Activated naive CD8-positive, alpha-beta T cell treated with anti-CD3 and anti-CD28 coated beads for 36 hours (primary cell): Measurements from ENCODE around the gene ZNF784. TPM values are rescaled to one million over a fixed set of nuclear protein-coding genes. Genes with fewer than 3 reads are reported as not detected.
"Not testable (repeated sequence)": the region's sequence is repeated elsewhere in the genome, so short reads cannot be mapped to it uniquely, and the experiment has no call there.

ENCODE experiments used
- DNase-seq: peaks from one replicate; pipeline ENCODE4 v3.0.0; 2021
- H3K27ac Mint-ChIP-seq: one replicate; pipeline ENCODE4 v1.8.0; 2022; ENCODE audit warnings: mild to moderate bottlenecking, moderate library complexity, mixed read lengths
- H3K27me3 Mint-ChIP-seq: one replicate; pipeline ENCODE4 v1.8.0; 2022; ENCODE audit warnings: mild to moderate bottlenecking, mixed read lengths
- H3K36me3 Mint-ChIP-seq: one replicate; pipeline ENCODE4 v1.8.0; 2021; ENCODE audit warnings: mild to moderate bottlenecking, mixed read lengths
- H3K4me1 Mint-ChIP-seq: one replicate; pipeline ENCODE4 v1.8.0; 2021; ENCODE audit warnings: mixed read lengths
- H3K4me3 Mint-ChIP-seq: one replicate; pipeline ENCODE4 v1.8.0; 2022; ENCODE audit warnings: mild to moderate bottlenecking, moderate library complexity, mixed read lengths
- H3K9me3 Mint-ChIP-seq: one replicate; pipeline ENCODE4 v1.8.0; 2022; ENCODE audit warnings: mixed read lengths
- total RNA-seq, 2 experiments: library from RNA; stranded (reverse); gene quantifications; one replicate each; pipeline ENCODE4 v1.2.3, GENCODE V29; 2021

ZNF784 gene
- total RNA-seq, 2 experiments from 2014 or later: 3.7 to 3.9 TPM

DNA sequence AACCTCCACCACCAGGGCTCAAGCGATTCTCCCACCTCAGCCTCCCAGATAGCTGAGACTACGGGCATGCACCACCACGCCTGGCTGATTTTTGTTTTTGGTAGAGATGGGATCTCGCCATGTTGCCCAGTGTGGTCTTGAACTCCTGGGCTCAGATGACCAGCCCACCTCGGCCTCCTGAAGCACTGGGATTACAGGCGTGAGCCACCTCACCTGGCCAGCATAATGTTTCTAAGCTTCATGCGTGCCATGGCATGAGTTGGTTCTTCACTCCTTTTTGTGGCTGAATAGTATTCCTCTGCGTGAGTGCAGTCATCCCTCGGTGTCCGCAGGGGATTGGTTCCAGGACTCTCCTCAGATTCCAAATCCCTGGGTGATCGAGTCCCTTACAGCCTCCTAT is 39.5 kb downstream of the ZNF784 start:
- H3K27ac Mint-ChIP-seq: no peak overlapping the region
- H3K4me3 Mint-ChIP-seq: no peak overlapping the region
- H3K9me3 Mint-ChIP-seq: no peaks in the 10 kb centered on the region
- H3K27me3 Mint-ChIP-seq: no peaks in the 10 kb centered on the region
- peaks cover 28% of the 10 kb centered on the region for H3K4me1 Mint-ChIP-seq
- DNase-seq: no peak
- peaks cover 2% of the 10 kb centered on the region for H3K36me3 Mint-ChIP-seq

DNA sequence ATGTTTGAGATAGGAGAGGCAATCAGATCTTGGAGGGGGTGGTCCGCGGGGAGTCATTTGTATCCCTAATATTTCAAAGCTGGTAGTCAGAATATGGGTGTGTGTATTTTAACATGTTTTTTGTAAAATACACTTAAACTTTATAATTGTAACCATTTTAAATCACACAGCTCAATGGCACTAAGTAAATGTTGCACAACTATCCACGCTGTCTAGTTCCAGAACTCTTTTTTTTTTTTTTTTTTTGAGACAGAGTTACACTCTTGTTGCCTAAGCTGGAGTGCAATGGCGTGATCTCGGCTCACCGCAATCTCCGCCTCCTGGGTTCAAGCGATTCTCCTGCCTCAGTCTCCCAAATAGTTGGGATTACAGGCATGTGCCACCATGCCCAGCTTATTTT is 40.5 kb downstream of the ZNF784 start:
- peaks cover 32% of the 10 kb centered on the region for H3K4me1 Mint-ChIP-seq
- H3K4me3 Mint-ChIP-seq, H3K36me3 Mint-ChIP-seq, H3K27me3 Mint-ChIP-seq, H3K27ac Mint-ChIP-seq, DNase-seq, H3K9me3 Mint-ChIP-seq: not testable (repeated sequence)

DNA sequence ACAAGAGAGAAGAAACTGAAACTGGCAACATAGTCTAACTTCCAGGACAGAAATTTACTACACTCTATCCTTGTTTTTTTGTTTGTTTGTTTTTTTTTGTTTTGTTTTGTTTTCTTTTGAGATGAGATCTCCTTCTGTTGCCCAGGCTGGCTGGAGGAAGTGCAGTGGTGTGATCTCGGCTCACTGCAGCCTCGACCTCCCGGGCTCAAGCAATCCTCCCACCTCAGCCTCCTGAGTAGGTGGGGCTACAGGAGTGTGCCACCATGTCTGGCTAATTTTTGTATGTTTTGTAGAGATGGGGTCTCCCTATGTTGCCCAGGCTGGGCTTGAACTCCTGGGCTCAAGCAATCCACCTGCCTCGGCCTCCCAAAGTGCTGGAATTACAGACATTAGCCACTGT is 42.1 kb downstream of the ZNF784 start:
- H3K27ac Mint-ChIP-seq, H3K4me3 Mint-ChIP-seq, H3K27me3 Mint-ChIP-seq, H3K9me3 Mint-ChIP-seq, DNase-seq: not testable (repeated sequence)
- Mint-ChIP-seq H3K36me3 (peaks cover 11% of the 10 kb centered on the region), H3K4me1 (peaks cover 30% of the 10 kb centered on the region)

DNA sequence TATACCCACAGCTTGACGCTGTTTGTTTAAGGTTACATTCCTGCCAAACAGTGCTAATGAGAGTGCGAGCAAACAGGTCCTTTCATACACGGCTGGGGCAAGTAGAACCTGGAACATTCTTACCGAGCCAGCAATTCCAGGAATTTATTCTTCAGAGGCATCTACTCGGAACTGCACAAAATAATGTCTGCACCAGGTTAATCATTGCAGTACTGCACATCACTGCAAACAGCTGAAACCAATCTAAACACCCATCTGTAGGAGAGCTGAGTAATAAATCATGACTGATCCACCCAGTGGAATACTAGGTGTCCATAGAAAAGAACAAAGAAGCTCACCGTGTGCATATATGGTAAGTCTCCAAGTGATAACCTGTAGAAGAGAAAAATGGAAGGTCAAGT is 42.5 kb downstream of the ZNF784 start:
- no peaks in the 10 kb centered on the region for H3K9me3 Mint-ChIP-seq
- no peak overlapping the region for H3K27ac Mint-ChIP-seq
- H3K27me3 Mint-ChIP-seq: no peaks in the 10 kb centered on the region

DNA sequence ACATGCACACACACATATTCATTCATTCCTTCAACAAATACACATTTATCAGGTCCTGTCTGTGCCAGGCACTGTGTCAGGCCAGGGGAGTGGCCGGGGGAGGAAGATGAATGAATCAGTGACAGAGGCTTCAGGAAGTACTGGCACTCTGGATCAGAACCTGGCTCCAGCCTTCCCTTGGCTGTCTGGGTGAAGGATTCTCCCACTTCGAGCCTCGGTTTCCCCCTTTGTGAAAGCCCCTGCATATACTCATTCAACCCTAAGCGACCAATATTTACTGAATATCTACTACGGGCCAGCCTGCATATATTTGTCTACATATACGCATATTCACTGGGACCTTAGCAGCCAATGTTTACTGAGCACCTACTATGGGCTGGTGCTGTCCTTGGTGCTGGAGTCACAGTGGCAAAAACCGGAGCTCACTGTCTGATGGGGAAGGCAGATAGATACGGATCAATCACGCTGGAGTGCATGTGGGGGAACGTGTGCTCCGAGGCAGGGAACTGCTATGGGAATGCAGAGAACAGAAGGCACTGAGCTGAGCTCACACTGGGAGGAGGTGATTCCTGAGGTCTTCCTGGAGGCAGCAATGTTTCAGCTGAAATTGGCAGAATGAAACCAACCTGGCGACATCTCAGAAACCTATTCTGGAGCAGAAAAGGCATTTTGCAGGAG is 43.1 kb downstream of the ZNF784 start:
- Mint-ChIP-seq H3K27ac (peak overlapping the region; percentile 68), H3K36me3 (peaks cover 18% of the 10 kb centered on the region), H3K4me3 (peak overlapping the region; percentile 84), H3K27me3 (no peaks in the 10 kb centered on the region), H3K9me3 (no peaks in the 10 kb centered on the region), H3K4me1 (peaks cover 26% of the 10 kb centered on the region)
- no peak for DNase-seq

More for the DNA sequence above, 42.5 kb downstream of the ZNF784 start:
- Mint-ChIP-seq H3K4me3 (peak overlapping the region; percentile 84), H3K4me1 (peaks cover 26% of the 10 kb centered on the region), H3K36me3 (peaks cover 16% of the 10 kb centered on the region)
- DNase-seq: no peak

DNA sequence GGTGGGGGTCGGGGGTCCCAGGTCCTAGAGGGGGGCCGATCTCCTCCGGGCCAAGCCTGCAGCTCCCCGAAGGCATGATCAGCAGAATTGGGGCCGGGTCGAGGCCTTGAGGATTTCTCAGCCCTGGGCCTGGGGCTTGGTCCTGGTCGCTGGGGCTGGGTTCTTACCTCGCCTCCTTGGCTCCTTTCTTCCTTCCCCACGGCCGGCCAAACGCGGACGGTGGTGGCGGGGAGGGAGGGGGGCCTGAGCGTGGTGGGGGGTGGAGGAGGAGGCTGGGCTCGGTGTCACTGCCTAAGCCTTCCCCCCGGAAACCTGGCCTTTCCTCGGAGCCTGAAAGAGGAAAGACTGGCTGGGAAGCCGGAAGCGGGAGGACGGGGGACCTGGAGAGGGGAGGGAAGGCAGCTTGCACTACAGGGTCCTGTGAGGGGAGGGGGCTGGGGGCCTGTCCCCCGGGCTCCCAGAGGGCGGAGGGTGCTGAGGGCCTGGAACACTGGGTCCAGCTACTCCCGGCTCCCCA is 43.7 kb downstream of the ZNF784 start, which contains the start of gene ZNF579:
TSS of gene ZNF579 (minus strand) at position 221 of the 517 bp plus-strand sequence. CDS start 1,209 bp downstream, outside the sequence.
- DNase-seq: peak; percentile 83
- peaks cover 21% of the 10 kb centered on the region for H3K4me1 Mint-ChIP-seq
- H3K27ac Mint-ChIP-seq: peak within 1 kb of the TSS; percentile 72
- peaks cover 20% of the 10 kb centered on the region for H3K36me3 Mint-ChIP-seq
- H3K9me3 Mint-ChIP-seq: no peaks in the 10 kb centered on the region
- H3K4me3 Mint-ChIP-seq: peak within 1 kb of the TSS; percentile 84
- H3K27me3 Mint-ChIP-seq: no peaks in the 10 kb centered on the region

DNA sequence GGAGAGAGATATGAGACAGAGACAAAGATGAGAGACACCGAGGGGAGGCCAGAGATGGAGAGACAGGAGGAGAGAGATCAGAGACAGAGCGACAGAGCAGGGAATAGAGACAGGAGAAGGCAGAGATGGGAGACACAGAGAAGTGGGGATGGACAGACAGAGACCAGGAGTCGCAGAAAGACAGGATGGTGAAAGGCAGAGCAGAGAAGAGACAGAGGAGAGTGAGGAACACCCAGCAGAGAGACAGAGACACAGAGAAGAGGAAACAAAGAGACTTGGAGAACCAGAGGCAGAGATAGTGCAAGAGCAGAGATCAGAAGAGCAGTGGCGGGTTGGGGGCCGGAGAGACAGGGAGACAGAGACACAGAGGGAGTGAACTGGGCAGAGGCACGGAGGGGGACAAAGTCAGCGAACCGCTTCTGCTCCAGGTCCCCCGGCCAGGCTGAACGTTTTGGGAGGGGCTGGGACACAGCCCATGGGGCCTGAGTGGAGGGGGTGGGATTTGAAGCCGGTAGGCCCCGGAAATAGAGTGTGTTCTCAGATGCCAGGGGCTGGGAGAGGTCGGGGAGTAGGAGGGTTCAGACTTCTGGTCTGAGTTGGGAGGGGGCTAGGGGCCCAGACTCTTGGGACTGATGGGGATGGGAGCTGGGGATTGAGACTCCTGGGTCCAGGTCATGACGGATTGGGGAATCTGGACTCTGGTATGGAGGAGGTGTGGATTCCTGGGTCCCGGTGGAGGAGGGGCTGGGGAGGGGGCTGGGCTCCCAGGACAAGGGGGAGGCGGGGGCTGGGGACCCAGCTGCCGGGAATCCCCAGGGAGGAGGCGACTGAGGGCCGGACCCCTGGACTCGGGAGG is 44.4 kb downstream of the ZNF784 start:
- H3K4me3 Mint-ChIP-seq: peak overlapping the region; percentile 84
- H3K36me3 Mint-ChIP-seq: peaks cover 20% of the 10 kb centered on the region
- H3K9me3 Mint-ChIP-seq: no peaks in the 10 kb centered on the region
- DNase-seq: no peak
- H3K4me1 Mint-ChIP-seq: peaks cover 16% of the 10 kb centered on the region
- H3K27ac Mint-ChIP-seq: peak overlapping the region; percentile 72
- H3K27me3 Mint-ChIP-seq: no peaks in the 10 kb centered on the region

DNA sequence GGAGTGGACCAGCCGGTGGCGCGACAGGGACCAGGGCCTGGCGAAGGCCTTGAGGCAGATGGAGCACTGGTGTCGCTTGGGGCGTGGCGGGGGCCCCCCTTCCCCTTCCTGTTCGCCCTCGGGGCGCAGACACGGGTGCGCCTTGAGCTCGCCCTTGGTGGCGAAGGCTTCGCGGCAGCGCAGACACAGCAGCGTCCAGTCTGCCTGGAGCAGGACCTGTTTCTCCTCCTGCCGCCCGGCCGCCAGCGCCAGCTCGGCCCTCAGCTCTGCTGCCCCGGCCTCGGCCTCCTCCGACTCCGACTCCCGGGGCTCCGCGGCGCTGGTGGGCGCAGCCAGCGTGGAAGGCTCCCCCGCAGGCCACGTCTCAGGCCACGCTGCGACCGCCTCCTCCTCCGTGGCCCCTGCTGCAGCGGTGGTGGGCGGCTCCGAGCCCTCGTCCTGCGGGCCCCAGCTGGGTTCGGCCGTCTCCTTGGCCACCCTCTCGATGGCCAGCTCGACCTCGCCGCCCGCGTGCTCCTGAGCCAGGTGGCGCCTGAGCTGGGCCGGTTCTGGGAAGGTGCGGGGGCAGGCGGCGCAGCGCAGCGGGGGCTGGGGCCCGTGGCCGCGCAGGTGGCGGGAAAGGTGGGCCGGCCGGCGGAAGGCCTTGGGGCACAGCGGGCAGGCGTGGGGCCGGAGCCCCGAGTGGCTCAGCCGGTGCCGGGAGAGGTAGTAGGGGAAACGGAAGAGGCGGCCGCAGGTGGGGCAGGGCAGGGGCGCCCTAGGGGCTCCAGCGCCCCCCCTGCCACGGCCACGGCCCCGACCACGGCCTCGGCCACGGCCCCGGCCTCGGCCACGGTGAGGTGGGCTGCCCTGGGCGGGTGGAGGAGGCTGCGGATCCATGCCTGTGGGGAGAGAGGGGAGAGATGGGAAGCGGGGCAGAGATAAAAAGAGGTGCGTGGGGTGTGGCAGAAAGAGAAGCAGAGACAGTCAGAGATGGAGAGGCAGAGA is 45.3 kb downstream of the ZNF784 start:
- Mint-ChIP-seq H3K27ac (no peak overlapping the region), H3K4me3 (peak overlapping the region; percentile 84), H3K36me3 (peaks cover 20% of the 10 kb centered on the region), H3K4me1 (peaks cover 16% of the 10 kb centered on the region), H3K27me3 (no peaks in the 10 kb centered on the region), H3K9me3 (no peaks in the 10 kb centered on the region)
- no peak for DNase-seq

DNA sequence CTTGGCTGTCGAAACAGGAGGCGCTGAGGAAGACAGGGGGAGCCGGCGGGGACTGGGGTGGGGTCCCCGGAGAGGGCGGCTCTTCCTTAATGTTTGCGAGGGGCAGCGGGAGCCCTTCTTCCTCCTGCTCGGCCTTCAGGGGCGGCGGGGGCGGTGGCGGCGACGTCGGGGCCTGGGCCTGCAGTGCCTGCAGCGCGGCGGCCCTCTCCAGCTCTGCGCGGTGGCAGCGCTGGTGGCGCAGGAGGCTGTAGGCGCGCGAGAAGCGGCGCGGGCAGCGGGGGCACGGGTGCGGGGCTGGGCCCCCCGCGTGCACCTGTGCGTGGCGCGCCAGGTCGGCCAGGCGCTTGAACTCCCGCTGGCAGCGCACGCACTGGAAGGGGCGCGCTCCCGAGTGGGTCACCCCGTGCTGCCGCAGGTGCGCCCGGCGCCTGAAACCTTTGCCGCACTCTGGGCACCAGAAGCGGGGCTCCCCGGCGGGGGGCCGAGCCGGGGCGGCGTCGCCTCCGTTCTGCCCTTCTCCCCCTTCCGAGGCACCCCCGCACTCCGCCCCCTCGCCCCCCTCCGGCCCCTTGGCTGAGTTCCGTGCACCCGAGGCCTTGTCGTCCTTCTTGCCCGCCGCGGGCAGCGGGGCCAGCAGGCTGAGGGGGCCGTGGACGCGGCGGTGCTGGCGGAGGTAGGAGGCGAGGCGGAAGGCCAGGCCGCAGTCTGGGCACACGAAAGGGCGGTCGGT is 46.2 kb downstream of the ZNF784 start:
- no peak overlapping the region for H3K4me3 Mint-ChIP-seq
- peaks cover 16% of the 10 kb centered on the region for H3K4me1 Mint-ChIP-seq
- no peak for DNase-seq
- no peaks in the 10 kb centered on the region for H3K9me3 Mint-ChIP-seq
- peaks cover 20% of the 10 kb centered on the region for H3K36me3 Mint-ChIP-seq
- no peak overlapping the region for H3K27ac Mint-ChIP-seq
- no peaks in the 10 kb centered on the region for H3K27me3 Mint-ChIP-seq

DNA sequence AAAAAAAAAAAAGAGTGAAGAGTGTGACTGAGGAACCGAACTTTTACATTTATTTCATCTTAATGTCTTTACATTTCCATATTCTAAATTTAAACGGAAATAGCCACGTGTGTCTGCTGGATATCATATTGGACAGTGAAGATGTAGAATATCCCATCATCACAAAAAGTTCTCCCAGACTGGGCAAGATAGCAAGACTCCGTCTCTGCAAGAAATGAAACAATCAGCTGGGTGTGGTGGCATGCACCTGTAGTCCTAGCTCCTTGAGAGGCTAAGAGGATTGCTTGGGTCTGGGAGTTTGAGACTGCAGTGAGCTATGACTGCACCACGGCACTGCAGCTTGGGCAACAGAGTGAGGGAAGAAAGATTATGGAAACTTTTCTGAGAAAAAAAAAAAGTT is 47.6 kb downstream of the ZNF784 start:
- no peak for DNase-seq
- no peaks in the 10 kb centered on the region for H3K9me3 Mint-ChIP-seq
- no peak overlapping the region for H3K27ac Mint-ChIP-seq
- H3K36me3 Mint-ChIP-seq: peaks cover 20% of the 10 kb centered on the region
- H3K27me3 Mint-ChIP-seq: no peaks in the 10 kb centered on the region
- H3K4me3 Mint-ChIP-seq: no peak overlapping the region
- peaks cover 13% of the 10 kb centered on the region for H3K4me1 Mint-ChIP-seq

DNA sequence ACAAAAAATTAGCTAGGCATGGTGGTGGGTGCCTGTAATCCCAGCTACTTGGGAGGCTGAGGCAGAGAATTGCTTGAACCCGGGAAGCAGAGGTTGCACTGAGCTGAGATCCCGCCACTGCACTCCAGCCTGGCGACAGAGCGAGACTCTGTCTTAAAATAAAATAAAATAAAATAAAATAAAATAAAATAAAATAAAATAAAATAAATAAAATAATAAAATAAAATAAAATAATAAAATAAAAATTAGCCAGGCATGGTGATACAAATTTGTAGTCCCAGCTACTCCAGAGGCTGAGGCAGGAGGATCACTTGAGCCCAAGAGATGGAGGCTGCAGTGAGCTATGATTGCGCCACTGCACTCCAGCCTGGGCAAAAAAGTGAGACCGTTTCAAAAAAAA is 50.4 kb downstream of the ZNF784 start:
- peaks cover 13% of the 10 kb centered on the region for H3K36me3 Mint-ChIP-seq
- DNase-seq, H3K4me3 Mint-ChIP-seq, H3K4me1 Mint-ChIP-seq, H3K27ac Mint-ChIP-seq, H3K9me3 Mint-ChIP-seq, H3K27me3 Mint-ChIP-seq: not testable (repeated sequence)
